ENCODE measurements around the gene BRINP2.

DNA sequence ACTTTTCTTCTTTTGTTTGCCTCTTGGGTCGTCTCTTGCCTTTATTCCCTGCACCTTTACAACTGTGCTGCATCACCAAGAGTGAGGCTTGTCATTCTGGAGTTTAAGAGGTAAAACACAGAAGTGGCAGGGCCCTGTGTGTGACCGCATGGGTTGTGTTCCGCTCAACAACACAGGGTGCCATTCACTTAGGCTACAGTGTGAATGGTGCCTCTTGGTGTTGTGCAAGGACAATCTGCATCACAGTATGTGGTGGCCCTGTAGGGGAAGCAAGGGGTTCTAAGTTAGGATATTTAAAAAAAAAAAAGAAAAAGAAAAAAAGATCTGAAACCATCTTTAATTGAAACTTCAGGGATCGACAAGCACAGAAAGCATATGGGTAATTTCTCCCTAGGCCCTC lies 38.2 kb downstream of the BRINP2 start:
- TF ChIP-seq, protein P1, sequence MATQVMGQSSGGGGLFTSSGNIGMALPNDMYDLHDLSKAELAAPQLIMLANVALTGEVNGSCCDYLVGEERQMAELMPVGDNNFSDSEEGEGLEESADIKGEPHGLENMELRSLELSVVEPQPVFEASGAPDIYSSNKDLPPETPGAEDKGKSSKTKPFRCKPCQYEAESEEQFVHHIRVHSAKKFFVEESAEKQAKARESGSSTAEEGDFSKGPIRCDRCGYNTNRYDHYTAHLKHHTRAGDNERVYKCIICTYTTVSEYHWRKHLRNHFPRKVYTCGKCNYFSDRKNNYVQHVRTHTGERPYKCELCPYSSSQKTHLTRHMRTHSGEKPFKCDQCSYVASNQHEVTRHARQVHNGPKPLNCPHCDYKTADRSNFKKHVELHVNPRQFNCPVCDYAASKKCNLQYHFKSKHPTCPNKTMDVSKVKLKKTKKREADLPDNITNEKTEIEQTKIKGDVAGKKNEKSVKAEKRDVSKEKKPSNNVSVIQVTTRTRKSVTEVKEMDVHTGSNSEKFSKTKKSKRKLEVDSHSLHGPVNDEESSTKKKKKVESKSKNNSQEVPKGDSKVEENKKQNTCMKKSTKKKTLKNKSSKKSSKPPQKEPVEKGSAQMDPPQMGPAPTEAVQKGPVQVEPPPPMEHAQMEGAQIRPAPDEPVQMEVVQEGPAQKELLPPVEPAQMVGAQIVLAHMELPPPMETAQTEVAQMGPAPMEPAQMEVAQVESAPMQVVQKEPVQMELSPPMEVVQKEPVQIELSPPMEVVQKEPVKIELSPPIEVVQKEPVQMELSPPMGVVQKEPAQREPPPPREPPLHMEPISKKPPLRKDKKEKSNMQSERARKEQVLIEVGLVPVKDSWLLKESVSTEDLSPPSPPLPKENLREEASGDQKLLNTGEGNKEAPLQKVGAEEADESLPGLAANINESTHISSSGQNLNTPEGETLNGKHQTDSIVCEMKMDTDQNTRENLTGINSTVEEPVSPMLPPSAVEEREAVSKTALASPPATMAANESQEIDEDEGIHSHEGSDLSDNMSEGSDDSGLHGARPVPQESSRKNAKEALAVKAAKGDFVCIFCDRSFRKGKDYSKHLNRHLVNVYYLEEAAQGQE (IDR thresholded peaks at IDR 0.05), result no peak
- TF ChIP-seq, protein P2, sequence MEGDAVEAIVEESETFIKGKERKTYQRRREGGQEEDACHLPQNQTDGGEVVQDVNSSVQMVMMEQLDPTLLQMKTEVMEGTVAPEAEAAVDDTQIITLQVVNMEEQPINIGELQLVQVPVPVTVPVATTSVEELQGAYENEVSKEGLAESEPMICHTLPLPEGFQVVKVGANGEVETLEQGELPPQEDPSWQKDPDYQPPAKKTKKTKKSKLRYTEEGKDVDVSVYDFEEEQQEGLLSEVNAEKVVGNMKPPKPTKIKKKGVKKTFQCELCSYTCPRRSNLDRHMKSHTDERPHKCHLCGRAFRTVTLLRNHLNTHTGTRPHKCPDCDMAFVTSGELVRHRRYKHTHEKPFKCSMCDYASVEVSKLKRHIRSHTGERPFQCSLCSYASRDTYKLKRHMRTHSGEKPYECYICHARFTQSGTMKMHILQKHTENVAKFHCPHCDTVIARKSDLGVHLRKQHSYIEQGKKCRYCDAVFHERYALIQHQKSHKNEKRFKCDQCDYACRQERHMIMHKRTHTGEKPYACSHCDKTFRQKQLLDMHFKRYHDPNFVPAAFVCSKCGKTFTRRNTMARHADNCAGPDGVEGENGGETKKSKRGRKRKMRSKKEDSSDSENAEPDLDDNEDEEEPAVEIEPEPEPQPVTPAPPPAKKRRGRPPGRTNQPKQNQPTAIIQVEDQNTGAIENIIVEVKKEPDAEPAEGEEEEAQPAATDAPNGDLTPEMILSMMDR (IDR thresholded peaks at IDR 0.05; ENCODE audit: low read depth, low read length, missing input control), result no peak
- no peak for TF ChIP-seq RAD21 (IDR thresholded peaks at IDR 0.05)
- no peak for TF ChIP-seq EGR1 (IDR thresholded peaks at IDR 0.05; ENCODE audit: low read depth in 2 of 2)
- TF ChIP-seq, protein P3, sequence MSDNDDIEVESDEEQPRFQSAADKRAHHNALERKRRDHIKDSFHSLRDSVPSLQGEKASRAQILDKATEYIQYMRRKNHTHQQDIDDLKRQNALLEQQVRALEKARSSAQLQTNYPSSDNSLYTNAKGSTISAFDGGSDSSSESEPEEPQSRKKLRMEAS (IDR thresholded peaks at IDR 0.05), result no peak
- no peak for TF ChIP-seq YY1 (IDR thresholded peaks at IDR 0.05)
- no peak for TF ChIP-seq SP1 (IDR thresholded peaks at IDR 0.05)
- no peak for TF ChIP-seq HNF4A (conservative IDR thresholded peaks at IDR 0.05)
- TF ChIP-seq TAF1 (conservative IDR thresholded peaks at IDR 0.05), result no peak
